ENCODE measurements around the gene CFAP119.

- TF ChIP-seq CTCF (IDR thresholded peaks at IDR 0.05) = no peak
- TF ChIP-seq POLR2A (IDR thresholded peaks at IDR 0.05) = no peak
Measured at GRCh38 chr16:30779596-30779995, 17.7 kb upstream of the CFAP119 start.

Data from thyroid gland (tissue), 4 donors.